Measurements from ENCODE around the gene ARHGAP26.

- TF ChIP-seq YY1 (IDR thresholded peaks at IDR 0.05; ENCODE audit: insufficient read depth, insufficient read length) (no peak), ZNF274 (IDR thresholded peaks at IDR 0.05; ENCODE audit: low read depth, low read length) (no peak), SUZ12 (IDR thresholded peaks at IDR 0.05; ENCODE audit: extremely low read depth, insufficient read depth, insufficient read length) (no peak)
Observed at GRCh38 chr5:142735323-142736246, 34.6 kb upstream of the ARHGAP26 start.

All from NT2/D1 (cell line).